Heart left ventricle (tissue), 13 donors: ENCODE results near the gene TARBP1.

Experiments used
- POLR2A ChIP-seq, 2 donors: fragments of 450-650 bp; IDR thresholded peaks; one replicate each; pipeline ENCODE4 v1.6.1; 2017; ENCODE audit warnings: antibody characterized with exemption in 2 of 2, mild to moderate bottlenecking in 2 of 2, moderate library complexity in 2 of 2
- TF ChIP-seq, protein P1 (sequence below), 12 donors: fragments of 200-600 bp; sonication (generic) in 4 of 12; IDR thresholded peaks; one replicate each; pipeline versions ENCODE4 v1.5.0 to v1.8.0; 2018 to 2022; ENCODE audit warnings: antibody characterized with exemption in 12 of 12, mild to moderate bottlenecking in 5 of 12
- donor health status: ischemic (EF 13 %, LVEDD 7.1; RV severe dilation, severe dysfunction).
- donor health status: DM: no; HTN: yes; CAD: no.
- donor health status: DM: no; HTN: no; CAD: no.
- donor health status: ischemic (EF 25% LVEDD 6.9; RV normal size, moderate dysfunction).
- donor health status: ischemic (EF 25% LVEDD 5.7; RV mildly dilated, moderate dysfunction).
- donor health status: ischemic (EF 35%, LVEDD 5.7; RV mildly dilated, moderate dysfunction).
- donor health status: nonischemic (EF 11% LVEDD 7.7; RV severe dilation, severe dysfunction).
- donor health status: DM: yes; HTN: yes; CAD: no.
- donor health status: PGD.
- donor health status: ischemic (EF 29% LVEDD 5.4; RV normal size, mild dysfunction).
- donor health status: nonischemic (EF 23%, LVEDD 6.1; RV moderate dilation, normal function).

DNA sequence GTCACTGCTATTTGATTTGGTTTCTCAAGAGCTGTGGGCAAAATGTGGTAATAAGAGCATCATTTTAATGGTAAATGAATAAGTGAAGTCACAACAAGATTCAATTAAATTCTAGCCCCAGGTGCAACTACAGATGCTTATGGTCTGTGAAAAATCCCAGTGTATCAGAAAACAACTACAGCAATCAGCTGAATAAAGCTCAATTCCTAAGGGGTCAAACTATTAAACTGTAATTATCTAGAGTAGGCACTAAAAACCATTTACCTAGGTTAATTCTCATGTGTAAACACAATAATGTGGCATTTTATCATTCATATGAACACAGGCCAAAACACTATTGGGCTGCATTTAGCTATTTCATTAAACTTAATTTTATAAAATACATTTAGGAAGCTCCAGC is 9.6 kb downstream of the TARBP1 start:
- TF ChIP-seq, protein P1, sequence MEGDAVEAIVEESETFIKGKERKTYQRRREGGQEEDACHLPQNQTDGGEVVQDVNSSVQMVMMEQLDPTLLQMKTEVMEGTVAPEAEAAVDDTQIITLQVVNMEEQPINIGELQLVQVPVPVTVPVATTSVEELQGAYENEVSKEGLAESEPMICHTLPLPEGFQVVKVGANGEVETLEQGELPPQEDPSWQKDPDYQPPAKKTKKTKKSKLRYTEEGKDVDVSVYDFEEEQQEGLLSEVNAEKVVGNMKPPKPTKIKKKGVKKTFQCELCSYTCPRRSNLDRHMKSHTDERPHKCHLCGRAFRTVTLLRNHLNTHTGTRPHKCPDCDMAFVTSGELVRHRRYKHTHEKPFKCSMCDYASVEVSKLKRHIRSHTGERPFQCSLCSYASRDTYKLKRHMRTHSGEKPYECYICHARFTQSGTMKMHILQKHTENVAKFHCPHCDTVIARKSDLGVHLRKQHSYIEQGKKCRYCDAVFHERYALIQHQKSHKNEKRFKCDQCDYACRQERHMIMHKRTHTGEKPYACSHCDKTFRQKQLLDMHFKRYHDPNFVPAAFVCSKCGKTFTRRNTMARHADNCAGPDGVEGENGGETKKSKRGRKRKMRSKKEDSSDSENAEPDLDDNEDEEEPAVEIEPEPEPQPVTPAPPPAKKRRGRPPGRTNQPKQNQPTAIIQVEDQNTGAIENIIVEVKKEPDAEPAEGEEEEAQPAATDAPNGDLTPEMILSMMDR (IDR thresholded peaks at IDR 0.05): no peak
- TF ChIP-seq POLR2A (IDR thresholded peaks at IDR 0.05): no peak
